Loucy (cell line): ENCODE data around the gene ALPG.
"Not testable (repeated sequence)": the region's sequence is repeated elsewhere in the genome, so short reads cannot be mapped to it uniquely, and the experiment has no call there.

Source experiments
- H2AFZ ChIP-seq: fragments of 200-600 bp; sonication (generic); 2 replicates; pipeline ENCODE4 v1.6.0; 2016; ENCODE audit warnings: antibody characterized with exemption, mild to moderate bottlenecking, low read length, moderate library complexity
- H3F3A ChIP-seq: fragments of 200-600 bp; 2 replicates; pipeline ENCODE4 v1.6.0; 2016; ENCODE audit warnings: antibody characterized with exemption, low read depth, mild to moderate bottlenecking
- H3K27me3 ChIP-seq: fragments of 200-600 bp; sonication (generic); 2 replicates; pipeline ENCODE4 v1.6.1; 2014; ENCODE audit warnings: low read length, mild to moderate bottlenecking; ENCODE audit not compliant: insufficient read depth, poor library complexity, severe bottlenecking
- H3K36me3 ChIP-seq: fragments of 200-600 bp; sonication (generic); 2 replicates; pipeline ENCODE4 v1.6.1; 2016; ENCODE audit warnings: low read length; ENCODE audit not compliant: insufficient read depth
- H3K4me1 ChIP-seq: fragments of 200-600 bp; sonication (generic); 2 replicates; pipeline ENCODE4 v1.5.1; 2014; ENCODE audit warnings: low read length, mild to moderate bottlenecking; ENCODE audit not compliant: insufficient read depth, poor library complexity, severe bottlenecking
- H3K4me2 ChIP-seq: fragments of 200-600 bp; sonication (generic); 2 replicates; pipeline ENCODE4 v1.6.0; 2014; ENCODE audit warnings: antibody characterized with exemption, low read length, low read depth, mild to moderate bottlenecking; ENCODE audit not compliant: poor library complexity, severe bottlenecking
- H3K4me3 ChIP-seq: fragments of 200-600 bp; sonication (generic); 2 replicates; pipeline ENCODE4 v1.5.1; 2014; ENCODE audit warnings: low read length, mild to moderate bottlenecking, mixed read lengths; ENCODE audit not compliant: poor library complexity, severe bottlenecking
- H3K79me2 ChIP-seq: fragments of 200-600 bp; sonication (generic); 2 replicates; pipeline ENCODE4 v1.6.1; 2014; ENCODE audit warnings: low read length; ENCODE audit not compliant: insufficient read depth
- H3K9ac ChIP-seq: fragments of 200-600 bp; sonication (generic); 2 replicates; pipeline ENCODE4 v1.6.0; 2014; ENCODE audit warnings: mild to moderate bottlenecking, low read depth, low read length, moderate library complexity; ENCODE audit not compliant: poor library complexity, severe bottlenecking
- H3K9me2 ChIP-seq: fragments of 200-600 bp; sonication (generic); replicated peaks from 2 replicates; pipeline ENCODE4 v1.6.1; 2016; ENCODE audit warnings: low read depth, low read length, mixed read lengths
- H3K9me3 ChIP-seq: fragments of 200-600 bp; sonication (generic); 2 replicates; pipeline ENCODE4 v1.6.1; 2014; ENCODE audit warnings: mild to moderate bottlenecking, antibody characterized with exemption, low read length, low read depth; ENCODE audit not compliant: insufficient read depth
- H4K20me1 ChIP-seq: fragments of 200-600 bp; sonication (generic); 2 replicates; pipeline ENCODE4 v1.6.0; 2014; ENCODE audit warnings: antibody characterized with exemption, low read length, mild to moderate bottlenecking; ENCODE audit not compliant: insufficient read depth, poor library complexity, severe bottlenecking
- EZH2phosphoT487 ChIP-seq: fragments of 200-600 bp; IDR thresholded peaks from 2 replicates; pipeline ENCODE4 v1.6.1; 2018; ENCODE audit warnings: antibody characterized with exemption, mild to moderate bottlenecking, moderate library complexity, borderline replicate concordance
- TF ChIP-seq, protein P1 (sequence below): fragments of 200-600 bp; sonication (generic); conservative IDR thresholded peaks from 2 replicates; pipeline ENCODE4 v1.5.1; 2014; ENCODE audit warnings: mild to moderate bottlenecking, antibody characterized with exemption, low read length

The ALPG gene

DNA sequence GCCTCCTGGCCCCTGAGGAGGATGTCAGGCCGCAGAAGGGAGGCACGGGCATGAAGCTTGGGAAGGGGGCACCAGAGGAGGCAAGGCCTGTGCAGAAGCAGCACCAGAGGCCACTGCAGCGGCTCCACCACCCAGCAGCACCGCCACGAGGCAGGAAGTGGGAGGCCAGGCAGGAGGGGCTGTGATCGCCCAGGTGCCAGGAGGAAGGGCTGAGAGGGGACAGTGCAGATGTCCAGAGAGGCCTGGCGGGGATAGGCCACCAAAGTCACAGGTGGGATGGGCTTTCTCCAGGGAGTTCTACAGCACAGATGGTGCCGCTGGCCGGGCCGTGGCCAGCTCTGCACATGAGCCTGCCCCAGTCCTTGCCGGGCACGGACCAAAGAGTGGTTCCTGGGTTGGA, 43.3 kb downstream of the ALPG start:
- Histone ChIP-seq H3K4me2 (no peak overlapping the region), H3K9me3 (no peaks in the 10 kb centered on the region), H3K9me2 (no peaks in the 10 kb centered on the region), H4K20me1 (no peaks in the 10 kb centered on the region), H3K36me3 (no peaks in the 10 kb centered on the region), H3K27me3 (no peaks in the 10 kb centered on the region), H2AFZ (0 out of 2 replicates have a peak overlapping the region, but pooled peaks have one; percentile 22), H3F3A (no peaks in the 10 kb centered on the region), H3K4me3 (no peak overlapping the region), H3K9ac (no peak overlapping the region), H3K4me1 (peaks cover 9% of the 10 kb centered on the region), H3K79me2 (no peaks in the 10 kb centered on the region)
- no peak for TF ChIP-seq EZH2phosphoT487
- TF ChIP-seq, protein P1, sequence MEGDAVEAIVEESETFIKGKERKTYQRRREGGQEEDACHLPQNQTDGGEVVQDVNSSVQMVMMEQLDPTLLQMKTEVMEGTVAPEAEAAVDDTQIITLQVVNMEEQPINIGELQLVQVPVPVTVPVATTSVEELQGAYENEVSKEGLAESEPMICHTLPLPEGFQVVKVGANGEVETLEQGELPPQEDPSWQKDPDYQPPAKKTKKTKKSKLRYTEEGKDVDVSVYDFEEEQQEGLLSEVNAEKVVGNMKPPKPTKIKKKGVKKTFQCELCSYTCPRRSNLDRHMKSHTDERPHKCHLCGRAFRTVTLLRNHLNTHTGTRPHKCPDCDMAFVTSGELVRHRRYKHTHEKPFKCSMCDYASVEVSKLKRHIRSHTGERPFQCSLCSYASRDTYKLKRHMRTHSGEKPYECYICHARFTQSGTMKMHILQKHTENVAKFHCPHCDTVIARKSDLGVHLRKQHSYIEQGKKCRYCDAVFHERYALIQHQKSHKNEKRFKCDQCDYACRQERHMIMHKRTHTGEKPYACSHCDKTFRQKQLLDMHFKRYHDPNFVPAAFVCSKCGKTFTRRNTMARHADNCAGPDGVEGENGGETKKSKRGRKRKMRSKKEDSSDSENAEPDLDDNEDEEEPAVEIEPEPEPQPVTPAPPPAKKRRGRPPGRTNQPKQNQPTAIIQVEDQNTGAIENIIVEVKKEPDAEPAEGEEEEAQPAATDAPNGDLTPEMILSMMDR = peak; percentile 5; the same call in 1 of the 2 replicates

DNA sequence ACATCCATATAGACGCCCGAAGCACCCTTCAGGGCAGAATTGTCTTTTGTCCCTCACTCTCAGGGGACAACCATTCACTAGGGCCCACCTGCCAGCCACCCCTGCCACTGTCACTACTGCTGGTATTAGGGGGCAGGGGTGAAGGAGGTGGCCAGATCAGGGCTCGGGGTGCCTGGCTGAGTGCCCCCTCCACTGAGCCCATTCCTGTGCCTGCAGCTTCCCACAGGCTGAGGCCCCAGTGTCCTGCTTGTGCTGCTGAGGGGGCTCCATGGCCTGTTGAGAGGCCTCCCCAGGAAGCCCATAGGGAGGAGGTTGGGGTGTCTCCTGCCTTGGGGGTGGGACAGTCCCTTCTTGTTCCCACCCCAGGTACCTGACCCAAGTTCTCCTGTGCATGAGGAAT, 45.0 kb downstream of the ALPG start:
- not testable (repeated sequence) for H3K36me3 ChIP-seq, H4K20me1 ChIP-seq, H3K9me3 ChIP-seq, H3K79me2 ChIP-seq, H3K27me3 ChIP-seq, H3K9me2 ChIP-seq, H3K4me2 ChIP-seq, H3K4me1 ChIP-seq, H2AFZ ChIP-seq, H3K4me3 ChIP-seq, H3K9ac ChIP-seq, H3F3A ChIP-seq

DNA sequence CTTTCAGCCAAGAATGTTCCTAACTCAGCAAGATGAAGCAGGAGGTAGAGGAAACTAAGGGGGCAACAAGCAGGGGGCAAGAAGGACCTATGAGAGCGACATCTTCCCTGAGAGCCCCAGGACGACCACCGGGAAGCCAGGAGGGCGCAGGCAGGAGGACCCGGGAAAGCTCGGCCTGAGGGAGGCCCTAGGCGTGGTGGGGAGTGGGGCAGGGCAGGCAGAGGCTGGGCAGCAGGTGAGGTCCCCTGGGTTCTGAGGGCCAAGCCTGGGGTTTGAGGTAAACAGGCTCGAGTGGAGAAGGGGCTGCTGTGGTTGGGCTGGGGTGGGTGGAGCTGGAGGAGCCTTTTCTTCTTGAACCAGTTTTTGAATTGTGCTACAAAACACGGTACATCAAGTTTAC, 48.0 kb downstream of the ALPG start:
- Histone ChIP-seq H3K9ac (no peak overlapping the region), H3K4me2 (no peak overlapping the region), H3K4me3 (no peak overlapping the region), H3K9me2 (no peaks in the 10 kb centered on the region), H3K79me2 (no peaks in the 10 kb centered on the region), H3K9me3 (no peaks in the 10 kb centered on the region), H3K27me3 (no peaks in the 10 kb centered on the region), H3K4me1 (peaks cover 7% of the 10 kb centered on the region), H2AFZ (no peak overlapping the region), H3F3A (no peaks in the 10 kb centered on the region), H4K20me1 (no peaks in the 10 kb centered on the region), H3K36me3 (no peaks in the 10 kb centered on the region)
- TF ChIP-seq, protein P1 = no peak

DNA sequence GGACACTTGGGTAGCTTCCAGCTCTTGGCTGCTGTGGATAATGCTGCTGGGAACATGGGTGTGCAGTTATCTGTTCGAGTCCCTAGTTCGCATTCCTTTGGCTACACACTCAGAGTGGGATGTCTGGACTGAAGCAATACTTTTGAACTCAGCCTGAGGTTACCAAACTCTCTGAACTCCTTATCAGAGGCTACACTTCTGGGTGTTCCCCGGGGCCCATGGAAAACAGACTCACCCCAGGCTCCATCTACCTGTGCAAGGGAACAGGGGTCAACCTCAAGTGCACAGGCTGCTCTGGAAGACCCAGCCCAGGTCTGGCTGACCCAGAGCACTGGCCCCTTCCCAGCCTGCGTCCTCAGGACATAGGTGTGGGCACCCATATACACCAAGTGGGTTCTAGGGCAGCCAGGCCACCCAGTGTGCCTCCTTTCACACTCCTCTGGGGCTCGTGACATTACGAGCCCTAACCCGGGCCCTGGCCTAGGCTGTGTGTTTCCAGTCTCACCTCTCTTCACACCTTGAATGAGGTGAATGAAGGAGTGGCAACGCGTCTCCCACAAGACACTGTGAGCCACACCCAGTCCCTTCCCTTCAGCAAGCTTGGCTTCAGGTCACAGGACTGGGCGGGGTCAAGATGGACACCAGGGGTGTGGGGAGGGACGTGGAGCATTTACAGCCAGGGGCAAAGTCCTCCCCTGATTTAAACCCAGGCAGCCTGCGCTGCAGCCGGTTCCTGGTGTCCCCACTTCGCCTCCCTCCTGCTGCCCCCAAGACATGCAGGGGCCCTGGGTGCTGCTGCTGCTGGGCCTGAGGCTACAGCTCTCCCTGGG, 49.0 kb downstream of the ALPG start, which contains the start of gene ALPI:
ALPI (plus strand) TSS at position 728 of the 830 bp plus-strand sequence; CDS start at position 775, 47 bp downstream.
- TF ChIP-seq EZH2phosphoT487 = no peak
- TF ChIP-seq, protein P1 = no peak
- Histone ChIP-seq H3K4me3 (no peak within 1 kb of the TSS), H3K79me2 (no peaks in the 10 kb centered on the region), H3K9ac (no peak within 1 kb of the TSS), H3K4me1 (no peaks in the 10 kb centered on the region), H3K9me2 (no peaks in the 10 kb centered on the region), H3K27me3 (no peaks in the 10 kb centered on the region), H3F3A (no peaks in the 10 kb centered on the region), H3K4me2 (no peak within 1 kb of the TSS), H2AFZ (no peak within 1 kb of the TSS), H3K9me3 (no peaks in the 10 kb centered on the region), H4K20me1 (no peaks in the 10 kb centered on the region), H3K36me3 (no peaks in the 10 kb centered on the region)
